DMS114 treated with DMSO at 0.1 percent for 48 hours (cell line): ENCODE measurements around the gene SPATS2.

Source experiments
- DNase-seq: peaks from one replicate; lab custom pipeline; 2025; ENCODE audit not compliant: unreplicated experiment; lab: John Stamatoyannopoulos, UW

The SPATS2 gene

GRCh38 chr12:49335955-49336644 lies 31.2 kb upstream of the SPATS2 start:
- DNase-seq, result no peak

DNA sequence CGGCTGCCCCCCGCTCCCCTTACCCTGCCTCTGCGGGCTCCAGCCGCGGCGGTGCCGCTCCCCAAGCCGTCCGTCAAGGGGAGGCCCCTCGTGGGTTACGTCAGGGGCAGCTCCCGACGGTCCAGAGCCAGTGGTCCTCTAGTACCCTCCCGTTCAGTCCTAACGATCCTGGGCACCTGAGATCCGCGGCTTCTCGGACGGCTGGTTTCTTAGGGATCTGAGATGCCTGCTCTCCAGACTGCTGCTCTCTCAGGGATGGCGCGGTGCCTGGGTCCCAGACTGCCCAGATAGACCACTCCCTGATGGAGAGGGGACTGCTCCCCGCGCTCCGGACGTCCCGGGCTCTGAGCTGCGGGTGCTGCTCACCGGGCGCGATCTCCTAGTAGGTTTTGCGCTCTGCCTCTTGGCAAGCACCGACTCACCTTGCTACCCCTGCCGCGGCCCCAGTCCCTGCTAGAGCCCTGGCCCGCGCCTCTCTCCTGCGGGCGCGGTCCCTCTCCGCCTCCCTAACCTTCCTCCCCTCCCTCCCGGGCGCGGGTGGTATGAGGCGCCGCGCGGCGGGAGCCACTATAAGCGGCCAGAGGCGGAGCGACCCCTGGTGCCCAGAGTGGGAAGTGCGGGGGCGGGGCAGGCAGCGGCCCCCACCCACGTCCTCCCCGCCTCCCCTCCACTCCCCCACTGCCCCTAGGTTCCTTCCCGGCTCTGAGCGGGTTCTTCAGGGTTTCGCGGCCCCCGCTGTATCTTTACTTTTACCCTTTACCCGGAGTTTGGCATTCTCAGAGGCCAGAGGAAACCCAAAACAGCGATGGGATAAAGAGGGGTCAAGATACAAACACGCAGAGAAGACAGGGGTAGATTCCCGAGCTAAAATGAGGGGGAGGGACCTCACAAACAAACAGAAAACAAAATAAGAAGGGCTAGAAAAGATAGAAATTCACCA lies 30.3 kb upstream of the SPATS2 start, which contains the start of gene C1QL4:
Gene C1QL4, minus strand, starts transcription at position 544 of the 940 bp plus-strand sequence. CDS start 711 bp downstream, outside the sequence.
- peak; percentile 39 for DNase-seq

GRCh38 chr12:49338830-49339463 lies 28.3 kb upstream of the SPATS2 start:
- DNase-seq, result no peak

DNA sequence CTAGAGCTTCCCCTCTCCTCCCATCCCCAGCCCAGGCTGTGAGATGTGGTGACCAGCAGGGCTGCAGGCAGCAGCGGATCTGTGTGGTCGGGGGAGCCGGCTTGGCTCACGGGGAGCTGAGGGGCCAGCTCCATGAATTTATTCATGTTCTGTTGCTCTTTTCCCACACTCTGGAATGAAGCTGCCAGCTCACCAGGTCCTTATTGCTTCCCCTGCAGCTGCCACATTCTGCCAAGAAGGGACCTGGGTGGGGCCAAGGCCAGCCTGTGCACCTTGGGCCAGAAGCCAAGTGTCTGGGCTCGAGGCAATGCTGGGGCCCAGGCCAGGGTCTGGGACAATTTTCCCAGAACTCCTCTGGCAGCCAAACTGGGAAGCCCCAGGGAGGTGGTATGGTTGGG lies 27.8 kb upstream of the SPATS2 start:
- no peak for DNase-seq

- DNase-seq, result no peak
Measured at GRCh38 chr12:49340095-49340870, 27.0 kb upstream of the SPATS2 start.

DNA sequence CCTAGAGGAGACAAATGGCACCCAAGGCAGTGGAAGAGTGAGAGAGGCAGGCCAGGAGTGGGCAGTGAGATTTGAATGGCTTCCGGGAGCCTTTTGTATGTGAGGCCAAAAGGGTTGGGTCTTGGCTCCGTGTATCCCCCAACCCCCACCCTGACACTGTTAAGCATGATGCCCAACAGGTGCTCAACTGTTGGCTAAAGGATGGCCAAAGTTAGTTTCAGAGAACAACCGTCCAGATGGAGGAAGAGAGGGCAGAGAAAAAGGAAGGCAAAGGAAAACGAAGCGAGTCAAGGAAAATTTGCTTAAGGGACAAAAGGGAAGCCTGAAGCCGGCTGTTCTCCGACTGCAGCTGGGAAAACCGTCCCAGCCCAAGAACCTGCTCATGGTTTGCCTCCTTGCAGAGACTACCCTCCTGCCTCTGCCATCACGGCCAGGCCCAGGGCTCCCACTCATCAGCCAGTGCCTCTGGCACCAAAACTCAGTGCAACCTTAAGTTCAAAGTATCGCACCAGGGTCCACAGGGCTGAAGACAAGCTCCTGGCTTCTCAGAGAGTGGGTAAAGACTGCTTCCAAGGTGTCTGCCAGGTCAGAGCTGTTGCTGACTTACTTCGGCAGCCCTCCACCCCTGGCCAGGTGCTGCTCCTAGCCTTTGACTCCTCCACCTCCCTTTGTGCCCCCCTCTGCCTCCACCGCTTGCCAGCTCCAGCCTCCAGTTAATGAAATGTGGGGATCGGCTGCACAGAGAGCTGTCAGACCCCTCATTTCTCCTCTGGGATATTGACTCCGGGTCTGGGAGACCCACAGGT lies 26.1 kb upstream of the SPATS2 start:
- no peak for DNase-seq

GRCh38 chr12:49341777-49342065 lies 25.5 kb upstream of the SPATS2 start:
- no peak for DNase-seq

DNA sequence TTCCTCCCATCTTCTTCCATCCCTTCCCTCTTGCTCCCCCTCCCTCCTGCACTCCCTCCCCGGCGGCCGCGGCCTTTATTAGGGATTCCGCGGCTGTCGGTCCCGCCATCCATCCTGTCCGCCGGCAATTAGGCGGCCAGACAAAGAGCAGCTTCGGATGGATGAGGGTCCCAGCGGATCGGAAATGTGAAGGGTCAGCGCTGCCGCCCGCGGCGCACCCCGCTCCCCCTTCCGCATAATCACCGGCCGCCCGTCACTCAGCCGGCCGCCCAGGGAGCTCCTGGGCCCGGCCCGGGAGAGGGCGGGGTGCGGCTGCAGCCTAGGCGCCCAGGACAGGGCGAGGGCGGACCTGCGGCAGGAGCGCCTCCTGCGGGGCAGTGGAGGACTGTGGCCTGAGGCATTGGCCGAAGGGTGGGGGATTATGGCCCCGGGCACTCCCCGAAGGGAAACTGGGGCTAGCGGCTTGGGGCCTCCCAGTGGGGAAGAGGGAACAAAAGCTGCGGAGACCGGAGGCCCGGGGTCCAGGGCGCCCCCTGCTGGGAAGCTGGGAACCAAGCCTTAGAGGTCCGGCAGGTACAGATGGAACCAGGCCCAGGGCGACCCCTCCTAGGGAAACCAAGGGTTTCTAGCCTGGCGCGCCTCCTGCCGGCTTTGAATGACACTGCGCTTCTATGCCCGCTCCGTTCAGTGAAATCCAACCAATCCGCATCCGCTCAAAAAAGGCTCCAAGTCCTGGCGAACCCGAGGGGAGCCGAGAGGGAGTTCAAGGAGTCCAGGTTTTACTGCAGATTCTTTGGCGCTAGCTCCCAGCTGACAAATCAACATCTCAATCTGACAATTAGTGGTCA lies 25.0 kb upstream of the SPATS2 start:
- peak; percentile 71 for DNase-seq

GRCh38 chr12:49342914-49343731 lies 24.1 kb upstream of the SPATS2 start:
- DNase-seq, result no peak

DNA sequence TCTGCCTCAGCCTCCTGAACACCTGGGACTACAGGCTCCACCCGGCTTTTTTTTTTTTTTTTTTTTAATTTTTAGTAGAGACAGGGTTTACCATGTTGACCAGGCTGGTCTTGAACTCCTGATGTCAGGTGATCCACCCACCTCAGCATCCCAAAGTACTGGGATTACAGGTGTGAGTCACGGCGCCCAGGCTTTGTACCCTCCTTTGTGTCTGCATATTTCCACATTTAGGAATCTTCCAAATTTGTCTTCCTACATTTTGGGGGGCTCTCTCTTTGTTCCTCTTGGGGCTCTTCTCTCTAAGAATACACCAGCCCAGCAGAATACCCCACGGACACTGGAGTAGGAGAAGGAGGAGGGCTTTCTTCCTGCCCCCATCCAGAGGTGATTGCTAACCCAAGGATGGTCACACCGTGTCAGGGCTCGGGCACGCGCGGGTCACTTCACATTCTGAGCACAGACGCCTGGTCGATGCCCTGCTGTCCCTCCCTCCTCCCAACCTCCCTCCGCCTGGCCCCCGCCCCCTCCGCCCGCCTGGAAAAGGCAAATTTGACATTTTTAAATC lies 22.7 kb upstream of the SPATS2 start:
- DNase-seq, result no peak

DNA sequence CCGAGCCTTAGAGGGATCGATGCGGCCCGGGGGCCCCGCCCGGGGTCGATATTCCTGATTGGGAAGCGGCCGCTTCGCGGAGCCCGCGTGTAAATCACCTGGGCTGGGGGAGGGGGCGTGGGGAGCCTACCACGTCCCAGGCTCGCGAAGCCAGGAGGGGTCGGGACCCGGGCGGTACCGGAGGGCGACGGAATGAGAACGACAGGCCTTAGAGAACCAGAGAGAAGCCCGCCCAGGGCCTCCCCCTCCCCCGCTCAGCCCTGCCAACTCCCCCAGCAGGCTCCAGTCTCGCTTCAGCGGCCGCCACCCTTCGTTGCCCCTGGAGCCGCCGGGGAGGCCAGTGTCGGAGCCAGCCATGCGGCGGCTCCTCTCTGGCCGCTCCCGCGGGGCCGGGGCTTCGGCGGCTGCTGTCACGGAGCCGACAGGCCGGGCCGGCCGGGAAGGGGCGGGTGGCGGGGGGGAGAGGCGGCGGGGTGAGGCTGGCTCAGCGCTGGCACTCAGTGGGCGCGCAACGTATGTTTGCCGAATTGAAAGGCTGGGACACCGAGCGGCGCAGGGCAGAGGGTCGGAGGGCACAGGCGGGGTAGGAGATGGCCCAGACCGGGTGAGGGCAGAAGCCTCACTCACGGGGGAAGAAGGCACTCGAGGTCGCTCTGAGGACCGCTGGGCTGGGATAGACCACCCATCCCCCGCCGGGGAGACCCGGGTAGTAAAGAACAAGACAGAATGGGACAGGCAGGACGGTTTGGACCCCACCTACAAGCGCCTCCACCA lies 22.0 kb upstream of the SPATS2 start:
- no peak for DNase-seq

GRCh38 chr12:49345825-49346658 lies 21.2 kb upstream of the SPATS2 start:
- no peak for DNase-seq

DNA sequence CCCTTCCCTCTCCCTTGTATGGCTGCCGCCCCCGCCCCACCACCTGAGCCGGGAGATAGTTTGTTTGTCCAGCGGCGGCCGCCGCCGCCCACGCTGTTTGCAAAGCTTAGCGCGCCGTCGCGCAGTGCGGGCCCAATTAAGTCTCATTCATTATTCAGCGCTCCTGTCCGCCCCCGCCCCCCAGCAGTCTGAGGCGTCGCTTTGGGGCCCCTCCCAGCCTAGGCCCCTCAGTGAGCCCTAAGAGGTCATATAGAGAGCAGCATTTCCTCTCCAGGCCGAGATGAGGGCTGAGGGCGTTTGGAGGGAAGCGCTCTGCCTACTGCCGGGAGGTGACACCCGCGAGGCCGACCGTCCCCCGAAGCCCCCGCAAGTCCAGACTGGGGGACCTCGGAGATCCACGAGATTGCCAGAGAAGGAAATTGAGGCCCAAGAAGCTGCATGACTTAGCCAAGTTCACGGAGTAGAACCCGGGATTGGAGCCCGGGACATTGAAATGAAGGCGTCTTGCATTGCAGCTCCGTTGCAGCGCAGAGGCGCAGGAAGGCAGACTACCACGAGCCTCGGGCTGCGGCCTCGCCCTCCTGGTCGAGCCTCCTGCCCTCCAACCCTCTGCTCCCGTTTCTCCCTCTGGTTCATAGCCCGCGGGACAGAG lies 20.5 kb upstream of the SPATS2 start, which contains the start of gene DNAJC22:
Gene DNAJC22, plus strand, starts transcription at position 230 of the 652 bp plus-strand sequence. CDS start 1,985 bp downstream, outside the sequence.
- DNase-seq, result no peak

DNA sequence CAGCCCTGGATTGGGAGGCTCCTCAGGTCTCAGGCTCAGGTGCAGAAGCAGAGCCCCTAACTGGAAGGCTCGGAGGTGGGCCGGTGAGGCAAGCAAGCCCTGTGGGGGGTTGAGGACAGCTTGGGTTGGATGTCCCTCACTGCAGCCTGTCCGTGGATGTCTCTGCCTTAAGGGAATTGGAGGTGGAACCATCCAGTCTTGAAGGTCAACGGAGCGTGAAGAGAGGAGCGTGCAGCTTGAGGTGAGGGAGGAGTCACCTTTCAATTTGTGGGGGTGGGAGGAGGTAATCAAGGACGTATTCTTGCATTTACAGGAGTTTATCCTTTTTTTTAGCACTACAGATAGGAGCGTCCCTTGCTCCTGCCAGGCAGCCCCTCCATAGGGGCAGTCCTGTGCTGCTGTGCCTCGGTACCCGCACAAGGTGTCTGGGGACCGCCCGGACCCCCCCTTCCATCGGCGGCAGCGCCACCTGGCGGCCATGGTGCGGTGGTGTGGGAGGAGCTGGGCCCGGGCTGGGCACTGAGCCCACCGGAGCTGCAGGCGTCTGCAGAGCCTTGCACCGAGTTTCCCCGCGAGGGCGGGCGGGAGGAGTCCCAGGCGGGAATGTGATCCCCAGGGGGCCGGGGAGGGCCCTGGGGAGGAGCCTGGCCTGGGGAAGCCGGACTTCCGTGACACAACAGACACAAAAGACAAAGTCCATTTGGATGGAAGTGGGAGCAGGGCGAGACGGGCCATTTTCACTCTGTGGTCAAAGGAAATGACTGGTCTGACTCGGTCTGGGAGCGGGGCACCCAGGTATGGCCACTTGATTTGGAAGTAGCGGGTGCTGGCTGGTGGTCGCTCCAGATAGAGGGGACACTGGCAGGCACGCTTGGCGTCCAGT lies 19.7 kb upstream of the SPATS2 start:
- peak; percentile 34 for DNase-seq

DNA sequence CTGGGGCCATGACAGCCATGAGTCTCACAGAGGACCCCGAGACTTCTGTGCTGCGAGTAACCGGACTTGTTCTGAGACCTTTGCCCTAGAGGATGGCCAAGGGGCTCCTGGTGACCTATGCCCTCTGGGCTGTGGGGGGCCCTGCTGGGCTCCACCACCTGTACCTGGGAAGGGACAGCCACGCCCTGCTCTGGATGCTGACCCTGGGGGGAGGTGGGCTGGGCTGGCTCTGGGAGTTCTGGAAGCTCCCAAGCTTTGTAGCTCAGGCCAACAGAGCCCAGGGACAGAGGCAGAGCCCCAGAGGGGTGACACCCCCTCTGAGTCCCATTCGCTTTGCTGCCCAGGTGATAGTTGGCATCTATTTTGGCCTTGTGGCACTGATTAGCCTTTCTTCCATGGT lies 18.5 kb upstream of the SPATS2 start:
- DNase-seq, result no peak
